ENCODE results near the gene MAD1L1. TPM values are rescaled to one million over a fixed set of nuclear protein-coding genes. Genes with fewer than 3 reads are reported as not detected.

The MAD1L1 gene
- total and polyA plus RNA-seq, 2 donors (not counting 3 experiments of a cell fraction or from before 2014, with no cell fraction given) = 34.1 to 42.3 TPM

- Histone ChIP-seq H3K4me1 (ENCODE audit: control insufficient read depth, extremely low read depth, insufficient read depth, low read length) (no peaks in the 10 kb centered on the region), H3K27me3 (ENCODE audit: control insufficient read depth in 2 of 2, insufficient read depth in 2 of 2, low read length in 2 of 2) (no peaks in the 10 kb centered on the region), H3K4me3 (replicated peaks in 1 of 3; ENCODE audit: insufficient read depth in 1 of 3, low read depth in 1 of 3, low read length in 3 of 3) (no peak overlapping the region), H3K27ac (ENCODE audit: insufficient read depth, low read depth, low read length) (no peak overlapping the region), H2AFZ (ENCODE audit: low read depth, low read length) (no peak overlapping the region), H3K9me3 (replicated peaks; ENCODE audit: control insufficient read depth, insufficient read depth, low read length) (no peaks in the 10 kb centered on the region), H3K9ac (replicated peaks; ENCODE audit: extremely low read depth, insufficient read depth, low read length) (no peak overlapping the region), H3K36me3 (ENCODE audit: control insufficient read depth in 2 of 2, extremely low read depth in 1 of 2, insufficient read depth in 2 of 2, low read length in 2 of 2) (no peaks in the 10 kb centered on the region), H4K20me1 (replicated peaks; ENCODE audit: control insufficient read depth, extremely low read depth, insufficient read depth, low read length) (no peaks in the 10 kb centered on the region), H3K4me2 (ENCODE audit: insufficient read depth, low read length) (no peak overlapping the region), H3K9me1 (replicated peaks; ENCODE audit: control insufficient read depth, extremely low read depth, insufficient read depth, low read length) (no peaks in the 10 kb centered on the region), H3K79me2 (ENCODE audit: control insufficient read depth, insufficient read depth, low read length) (no peaks in the 10 kb centered on the region)
- TF ChIP-seq EZH2 (IDR thresholded peaks at IDR 0.05; ENCODE audit: borderline replicate concordance, low read depth, low read length, severe bottlenecking) = no peak
- TF ChIP-seq GATA2 (IDR thresholded peaks at IDR 0.05; ENCODE audit: insufficient read depth, insufficient read length, low read depth, low read length) = no peak
- no peak for TF ChIP-seq POLR2AphosphoS5 (IDR thresholded peaks at IDR 0.05; ENCODE audit: insufficient read depth, low read depth, low read length)
- no peak for FAIRE-seq
- dilution Hi-C loops (cut with MboI; ENCODE audit: extremely low pct_ligation_motif_present, low sequenced_read_pairs) (no loop called here), intact Hi-C loops (cut with micrococcal nuclease) (no loop called here)
- no peak for DNase-seq (ENCODE audit: low read depth, low spot score)
- ChIA-PET POLR2A (no interaction called here), CTCF (no interaction called here)
- BruUV-seq (replicated peaks) = no TSS peak
These were observed 282.7 kb downstream of the MAD1L1 start for GRCh38 chr7:1950066-1950451.

- CTCF ChIA-PET = no interaction called here
- H3K9ac ChIP-seq (replicated peaks; ENCODE audit: extremely low read depth, insufficient read depth, low read length) = no peak overlapping the region
- H3K27ac ChIP-seq (ENCODE audit: insufficient read depth, low read depth, low read length) = no peak overlapping the region
- TF ChIP-seq POLR2A (IDR thresholded peaks at IDR 0.05; ENCODE audit: low read depth, low read length) = no peak
- TF ChIP-seq CTCF (IDR thresholded peaks at IDR 0.05; ENCODE audit: extremely low read depth in 1 of 2, insufficient read depth in 1 of 2, low read depth in 1 of 2, low read length in 2 of 2) = no peak
- no peak for TF ChIP-seq EZH2 (IDR thresholded peaks at IDR 0.05; ENCODE audit: borderline replicate concordance, low read depth, low read length, severe bottlenecking)
- no peak for TF ChIP-seq MAX (IDR thresholded peaks at IDR 0.05; ENCODE audit: insufficient read depth, insufficient read length)
- no peak for TF ChIP-seq MYC (IDR thresholded peaks at IDR 0.05; ENCODE audit: low read depth, low read length)
- TF ChIP-seq GATA2 (IDR thresholded peaks at IDR 0.05; ENCODE audit: insufficient read depth, insufficient read length, low read depth, low read length) = no peak
- TF ChIP-seq FOS (IDR thresholded peaks at IDR 0.05; ENCODE audit: borderline replicate concordance, insufficient read depth, low read length) = no peak
- no peak for TF ChIP-seq JUN (IDR thresholded peaks at IDR 0.05; ENCODE audit: borderline replicate concordance, insufficient read depth, insufficient read length, low read depth)
- TF ChIP-seq POLR2AphosphoS5 (IDR thresholded peaks at IDR 0.05; ENCODE audit: insufficient read depth, low read depth, low read length) = no peak
- H3K9me3 ChIP-seq (replicated peaks; ENCODE audit: control insufficient read depth, insufficient read depth, low read length) = no peaks in the 10 kb centered on the region
- no peaks in the 10 kb centered on the region for H3K4me1 ChIP-seq (ENCODE audit: control insufficient read depth, extremely low read depth, insufficient read depth, low read length)
- no peaks in the 10 kb centered on the region for H4K20me1 ChIP-seq (replicated peaks; ENCODE audit: control insufficient read depth, extremely low read depth, insufficient read depth, low read length)
- FAIRE-seq (no peak), DNase-seq (ENCODE audit: low read depth, low spot score) (no peak)
- no peak overlapping the region for H3K4me3 ChIP-seq (replicated peaks in 1 of 3; ENCODE audit: insufficient read depth in 1 of 3, low read depth in 1 of 3, low read length in 3 of 3)
- dilution Hi-C loops (cut with MboI; ENCODE audit: extremely low pct_ligation_motif_present, low sequenced_read_pairs) = no loop called here
- no peak overlapping the region for H2AFZ ChIP-seq (ENCODE audit: low read depth, low read length)
- H3K36me3 ChIP-seq (ENCODE audit: control insufficient read depth in 2 of 2, extremely low read depth in 1 of 2, insufficient read depth in 2 of 2, low read length in 2 of 2) = no peaks in the 10 kb centered on the region
- BruUV-seq (replicated peaks) = no TSS peak
- H3K79me2 ChIP-seq (ENCODE audit: control insufficient read depth, insufficient read depth, low read length) = no peaks in the 10 kb centered on the region
- intact Hi-C loops (cut with micrococcal nuclease) = no loop called here
- H3K27me3 ChIP-seq (ENCODE audit: control insufficient read depth in 2 of 2, insufficient read depth in 2 of 2, low read length in 2 of 2) = no peaks in the 10 kb centered on the region
- POLR2A ChIA-PET = no interaction called here
- no peaks in the 10 kb centered on the region for H3K9me1 ChIP-seq (replicated peaks; ENCODE audit: control insufficient read depth, extremely low read depth, insufficient read depth, low read length)
- no peak overlapping the region for H3K4me2 ChIP-seq (ENCODE audit: insufficient read depth, low read length)
These were observed 283.1 kb downstream of the MAD1L1 start for GRCh38 chr7:1949681-1950055.
